Measurements from ENCODE around the gene PDGFC. TPM values are rescaled to one million over a fixed set of nuclear protein-coding genes. Genes with fewer than 3 reads are reported as not detected.
A peak's percentile ranks its signal among the peaks of the same experiment; 100 is the strongest.

PDGFC gene
- polyA plus RNA-seq, 1 donor (not counting 4 experiments of a cell fraction or from before 2014, with no cell fraction given): 29.7 TPM

- no peak for DNase-seq (ENCODE audit: low read depth, low spot score)
- Histone ChIP-seq H2AFZ (ENCODE audit: control insufficient read depth, low read length) (peak overlapping the region; percentile 58), H4K20me1 (ENCODE audit: control insufficient read depth, extremely low read depth, insufficient read depth, low read length) (no peaks in the 10 kb centered on the region), H3K4me2 (ENCODE audit: control insufficient read depth, extremely low read depth, insufficient read depth, low read depth, low read length) (peak overlapping the region; percentile 14), H3K9me3 (ENCODE audit: control insufficient read depth, low read depth, low read length) (no peaks in the 10 kb centered on the region), H3K4me1 (ENCODE audit: control insufficient read depth, extremely low read depth, insufficient read depth, low read length) (peaks cover 23% of the 10 kb centered on the region), H3K36me3 (ENCODE audit: control insufficient read depth in 2 of 2, extremely low read depth in 1 of 2, insufficient read depth in 2 of 2, low read length in 2 of 2) (no peaks in the 10 kb centered on the region), H3K79me2 (ENCODE audit: control insufficient read depth, insufficient read depth, low read length) (no peaks in the 10 kb centered on the region), H3K27me3 (ENCODE audit: control insufficient read depth, extremely low read depth, insufficient read depth, low read length) (no peaks in the 10 kb centered on the region), H3K27ac (ENCODE audit: control insufficient read depth, insufficient read depth, low read length) (peak overlapping the region; percentile 57), H3K9ac (ENCODE audit: control insufficient read depth, extremely low read depth, insufficient read depth, low read length) (no peak overlapping the region), H3K9me1 (ENCODE audit: control insufficient read depth, extremely low read depth, insufficient read depth, low read length) (no peaks in the 10 kb centered on the region), H3K4me3 (ENCODE audit: control insufficient read depth in 2 of 3, extremely low read depth in 1 of 3, insufficient read depth in 2 of 3, low read depth in 1 of 3, low read length in 3 of 3) (no peak overlapping the region)
- FAIRE-seq: no peak
- TF ChIP-seq EZH2 (IDR thresholded peaks at IDR 0.05; ENCODE audit: low read length) (no peak), CTCF (optimal IDR thresholded peaks at IDR 0.05 in 1 of 3, IDR thresholded peaks at IDR 0.05 in 1 of 3, conservative IDR thresholded peaks at IDR 0.05 in 1 of 3; ENCODE audit: extremely low read depth in 1 of 3, insufficient read depth in 2 of 3, low read length in 3 of 3) (no peak)
- dilution Hi-C loops (cut with MboI; ENCODE audit: extremely low pct_ligation_motif_present, low sequenced_read_pairs): no loop called here
Observed at GRCh38 chr4:157004279-157005161, 32.9 kb upstream of the PDGFC start.

- peak overlapping the region; percentile 44 for H3K27ac ChIP-seq (ENCODE audit: control insufficient read depth, insufficient read depth, low read length)
- peak overlapping the region in 1 of 3 experiments; percentile 48 for H3K4me3 ChIP-seq (ENCODE audit: control insufficient read depth in 2 of 3, extremely low read depth in 1 of 3, insufficient read depth in 2 of 3, low read depth in 1 of 3, low read length in 3 of 3)
- H3K9me3 ChIP-seq (ENCODE audit: control insufficient read depth, low read depth, low read length): peaks cover 4% of the 10 kb centered on the region
- H3K4me2 ChIP-seq (ENCODE audit: control insufficient read depth, extremely low read depth, insufficient read depth, low read depth, low read length): peak overlapping the region; percentile 76
- H2AFZ ChIP-seq (ENCODE audit: control insufficient read depth, low read length): peak overlapping the region; percentile 63
- DNase-seq (ENCODE audit: low read depth, low spot score): peak; percentile 66
- no peaks in the 10 kb centered on the region for H3K36me3 ChIP-seq (ENCODE audit: control insufficient read depth in 2 of 2, extremely low read depth in 1 of 2, insufficient read depth in 2 of 2, low read length in 2 of 2)
- no peaks in the 10 kb centered on the region for H3K9me1 ChIP-seq (ENCODE audit: control insufficient read depth, extremely low read depth, insufficient read depth, low read length)
- peaks cover 28% of the 10 kb centered on the region for H3K4me1 ChIP-seq (ENCODE audit: control insufficient read depth, extremely low read depth, insufficient read depth, low read length)
- no peaks in the 10 kb centered on the region for H3K79me2 ChIP-seq (ENCODE audit: control insufficient read depth, insufficient read depth, low read length)
- H3K27me3 ChIP-seq (ENCODE audit: control insufficient read depth, extremely low read depth, insufficient read depth, low read length): no peaks in the 10 kb centered on the region
- dilution Hi-C loops (cut with MboI; ENCODE audit: extremely low pct_ligation_motif_present, low sequenced_read_pairs): no loop called here
- no peak for TF ChIP-seq CTCF (optimal IDR thresholded peaks at IDR 0.05 in 1 of 3, IDR thresholded peaks at IDR 0.05 in 1 of 3, conservative IDR thresholded peaks at IDR 0.05 in 1 of 3; ENCODE audit: extremely low read depth in 1 of 3, insufficient read depth in 2 of 3, low read length in 3 of 3)
- TF ChIP-seq EZH2 (IDR thresholded peaks at IDR 0.05; ENCODE audit: low read length): no peak
- FAIRE-seq: peak; percentile 99
- H3K9ac ChIP-seq (ENCODE audit: control insufficient read depth, extremely low read depth, insufficient read depth, low read length): no peak overlapping the region
- H4K20me1 ChIP-seq (ENCODE audit: control insufficient read depth, extremely low read depth, insufficient read depth, low read length): no peaks in the 10 kb centered on the region
Observed at GRCh38 chr4:156999175-156999517, 27.5 kb upstream of the PDGFC start.

Measured in keratinocyte (primary cell).